Mesenchymal stem cell (in vitro differentiated cells and primary cell): ENCODE data around the gene UFM1.

ENCODE experiments used
- DNase-seq: peaks from one replicate; pipeline ENCODE4 v3.0.0-alpha.2; 2013
- H2AFZ ChIP-seq: one replicate; pipeline ENCODE4 v1.6.1; 2013; ENCODE audit warnings: low read depth, mild to moderate bottlenecking, control low read depth, inconsistent platforms, low read length, moderate library complexity
- H2AK5ac ChIP-seq: 2 replicates; pipeline ENCODE4 v1.6.1; 2013; ENCODE audit warnings: low read length, moderate library complexity, mild to moderate bottlenecking, inconsistent platforms; ENCODE audit not compliant: severe bottlenecking
- H2BK120ac ChIP-seq: one replicate; pipeline ENCODE4 v1.6.1; 2013; ENCODE audit warnings: low read depth, mild to moderate bottlenecking, inconsistent platforms, low read length, moderate library complexity
- H2BK12ac ChIP-seq, 2 experiments: one replicate each; pipeline ENCODE4 v1.6.1; 2013; ENCODE audit warnings: inconsistent platforms in 2 of 2, low read length in 2 of 2, mild to moderate bottlenecking in 2 of 2, moderate library complexity in 2 of 2, control low read depth in 1 of 2
- H2BK15ac ChIP-seq: one replicate; pipeline ENCODE4 v1.6.1; 2013; ENCODE audit warnings: mild to moderate bottlenecking, low read depth, inconsistent platforms; ENCODE audit not compliant: poor library complexity, severe bottlenecking
- H2BK5ac ChIP-seq: 2 replicates; pipeline ENCODE4 v1.6.1; 2013; ENCODE audit warnings: low read depth, mild to moderate bottlenecking, low read length, control low read depth, inconsistent platforms; ENCODE audit not compliant: poor library complexity, severe bottlenecking
- H3K14ac ChIP-seq, 2 experiments: one replicate each; pipeline ENCODE4 v1.6.1; 2013; ENCODE audit warnings: inconsistent platforms in 2 of 2, low read length in 2 of 2, control low read depth in 1 of 2, mild to moderate bottlenecking in 1 of 2, moderate library complexity in 1 of 2
- H3K18ac ChIP-seq, 2 experiments: one replicate each; pipeline ENCODE4 v1.6.1; 2013; ENCODE audit warnings: inconsistent platforms in 2 of 2, low read length in 2 of 2, control low read depth in 1 of 2, low read depth in 1 of 2, mild to moderate bottlenecking in 1 of 2
- H3K23ac ChIP-seq, 2 experiments: one replicate each; pipeline ENCODE4 v1.6.1; 2013; ENCODE audit warnings: inconsistent platforms in 2 of 2, low read length in 2 of 2, mild to moderate bottlenecking in 2 of 2, moderate library complexity in 2 of 2, control low read depth in 1 of 2
- H3K27ac ChIP-seq: 2 replicates; pipeline ENCODE4 v1.5.1; 2013; ENCODE audit warnings: mild to moderate bottlenecking, moderate library complexity, low read length, control low read depth, inconsistent platforms; ENCODE audit not compliant: poor library complexity, severe bottlenecking
- H3K27me3 ChIP-seq, 2 experiments: 2 replicates each; pipeline versions ENCODE4 v1.6.1 to v1.7.0; 2013; ENCODE audit warnings: low read length in 2 of 2, mild to moderate bottlenecking in 2 of 2, moderate library complexity in 2 of 2, control low read depth in 1 of 2, inconsistent platforms in 1 of 2; ENCODE audit not compliant: control insufficient read depth in 1 of 2, insufficient read depth in 1 of 2
- H3K36me3 ChIP-seq, 2 experiments: 2 replicates each; pipeline versions ENCODE4 v1.6.1 to v1.7.0; 2013; ENCODE audit warnings: low read length in 2 of 2, control low read depth in 1 of 2, inconsistent platforms in 1 of 2, low read depth in 1 of 2, mild to moderate bottlenecking in 1 of 2; ENCODE audit not compliant: insufficient read depth in 2 of 2, control insufficient read depth in 1 of 2
- H3K4ac ChIP-seq, 2 experiments: one replicate each; pipeline ENCODE4 v1.6.1; 2013; ENCODE audit warnings: inconsistent platforms in 2 of 2, low read length in 2 of 2, mild to moderate bottlenecking in 2 of 2, moderate library complexity in 2 of 2, control low read depth in 1 of 2, low read depth in 1 of 2
- H3K4me1 ChIP-seq: 2 replicates; pipeline ENCODE4 v1.6.1; 2013; ENCODE audit warnings: low read depth, low read length, control low read depth; ENCODE audit not compliant: control insufficient read depth, insufficient read depth
- H3K4me2 ChIP-seq: 2 replicates; pipeline ENCODE4 v1.6.1; 2013; ENCODE audit warnings: low read length, mild to moderate bottlenecking, inconsistent platforms; ENCODE audit not compliant: poor library complexity, severe bottlenecking
- H3K4me3 ChIP-seq, 2 experiments: 2 replicates each; pipeline versions ENCODE4 v1.5.1 to v1.7.0; 2013; ENCODE audit warnings: low read length in 2 of 2, mild to moderate bottlenecking in 2 of 2, control low read depth in 1 of 2, low read depth in 1 of 2; ENCODE audit not compliant: insufficient read depth in 1 of 2
- H3K79me1 ChIP-seq: replicated peaks from 2 replicates; pipeline ENCODE4 v1.6.1; 2013; ENCODE audit warnings: mild to moderate bottlenecking, control low read depth, low read length, inconsistent platforms; ENCODE audit not compliant: poor library complexity, severe bottlenecking
- H3K9ac ChIP-seq: 2 replicates; pipeline ENCODE4 v1.7.0; 2013; ENCODE audit warnings: mild to moderate bottlenecking, low read length, moderate library complexity
- H3K9me3 ChIP-seq: 2 replicates; pipeline ENCODE4 v1.7.0; 2013; ENCODE audit warnings: mild to moderate bottlenecking, low read length; ENCODE audit not compliant: control insufficient read depth
- H4K8ac ChIP-seq: one replicate; pipeline ENCODE4 v1.6.1; 2013; ENCODE audit warnings: inconsistent platforms, mild to moderate bottlenecking, low read length, moderate library complexity
- H4K91ac ChIP-seq: one replicate; pipeline ENCODE4 v1.6.1; 2013; ENCODE audit warnings: mild to moderate bottlenecking, low read length, inconsistent platforms
- whole genome bisulfite sequencing: methylation state at CpG from one replicate; pipeline ENCODE4 v1.1.7; 2013; ENCODE audit warnings: mixed read lengths; 5-methylcytosine and 5-hydroxymethylcytosine counted together

UFM1 gene

DNA sequence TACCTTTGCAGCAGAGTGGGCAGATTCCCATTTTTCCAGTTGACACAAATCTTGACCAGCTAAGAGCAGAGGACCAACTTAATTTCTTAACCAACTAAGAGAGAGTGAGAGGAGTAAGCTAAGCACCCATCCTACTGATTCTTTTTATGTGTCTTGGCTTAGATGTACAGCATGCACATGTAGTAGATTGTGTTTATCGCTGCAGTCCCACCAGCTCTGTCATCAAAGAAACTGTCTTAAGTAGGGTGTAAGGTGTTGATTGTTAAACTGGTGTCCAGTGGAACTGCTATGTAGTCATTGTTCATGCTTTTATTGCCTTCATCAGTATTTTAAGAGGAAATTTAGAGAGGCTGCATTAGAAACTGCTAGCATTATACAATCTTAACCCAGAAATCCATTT is 9.0 kb upstream of the UFM1 start:
- no peak overlapping the region for H3K27ac ChIP-seq
- H3K27me3 ChIP-seq = no peaks in the 10 kb centered on the region
- H2BK120ac ChIP-seq = no peak overlapping the region
- no peak overlapping the region for H2BK15ac ChIP-seq
- no peak overlapping the region for H2AK5ac ChIP-seq
- H3K18ac ChIP-seq = no peak overlapping the region
- H3K4me2 ChIP-seq = no peak overlapping the region
- H3K79me1 ChIP-seq = peaks cover 4% of the 10 kb centered on the region
- WGBS = 100% methylated on average over 1 of the region's 1 CpG
- H3K14ac ChIP-seq = no peak overlapping the region
- H3K9ac ChIP-seq = no peak overlapping the region
- H2BK5ac ChIP-seq = no peak overlapping the region
- H3K9me3 ChIP-seq = no peaks in the 10 kb centered on the region
- H3K4me3 ChIP-seq = no peak overlapping the region
- no peaks in the 10 kb centered on the region for H3K4me1 ChIP-seq
- no peak overlapping the region for H3K23ac ChIP-seq
- H4K8ac ChIP-seq = no peak overlapping the region
- no peak for DNase-seq
- no peaks in the 10 kb centered on the region for H3K36me3 ChIP-seq
- H3K4ac ChIP-seq = no peak overlapping the region
- H2AFZ ChIP-seq = peak overlapping the region; percentile 14
- H2BK12ac ChIP-seq = no peak overlapping the region
- H4K91ac ChIP-seq = no peak overlapping the region

DNA sequence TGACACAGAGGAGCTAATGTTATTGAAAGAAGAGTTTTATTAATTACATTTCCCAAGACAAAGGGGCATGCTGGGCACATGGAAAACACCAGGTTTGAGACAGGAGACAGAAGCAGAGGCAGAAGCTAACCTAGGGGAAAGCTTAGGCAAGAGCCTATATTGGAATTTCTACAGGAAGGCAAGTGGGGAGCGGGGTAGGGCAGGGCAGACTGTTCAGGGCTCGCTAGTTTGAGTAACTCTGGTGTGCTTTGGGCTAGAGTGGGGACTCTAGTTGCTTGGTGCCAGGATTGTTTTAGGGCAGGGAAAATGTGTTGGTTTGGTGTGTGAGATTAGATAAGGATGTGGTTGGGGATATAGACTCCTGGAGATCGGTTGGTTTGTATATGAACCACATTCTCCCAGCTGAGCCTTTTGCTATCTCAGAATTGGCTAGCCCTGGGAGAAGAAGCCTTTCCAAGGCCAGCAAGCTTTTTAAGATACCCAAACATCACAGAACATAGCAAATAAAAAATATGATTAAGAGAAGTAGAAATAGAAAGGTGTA is 8.4 kb upstream of the UFM1 start:
- WGBS = 98% methylated on average over 2 of the region's 3 CpGs
- H4K91ac ChIP-seq = no peak overlapping the region
- H2AK5ac ChIP-seq = no peak overlapping the region
- no peaks in the 10 kb centered on the region for H3K4me1 ChIP-seq
- H4K8ac ChIP-seq = no peak overlapping the region
- no peaks in the 10 kb centered on the region for H3K27me3 ChIP-seq
- no peaks in the 10 kb centered on the region for H3K36me3 ChIP-seq
- no peak for DNase-seq
- no peak overlapping the region for H3K14ac ChIP-seq
- H2BK120ac ChIP-seq = no peak overlapping the region
- no peak overlapping the region for H2BK12ac ChIP-seq
- peaks cover 4% of the 10 kb centered on the region for H3K79me1 ChIP-seq
- no peak overlapping the region for H2BK15ac ChIP-seq
- no peak overlapping the region for H2AFZ ChIP-seq
- no peak overlapping the region for H3K4ac ChIP-seq
- no peak overlapping the region for H3K23ac ChIP-seq
- H3K9ac ChIP-seq = no peak overlapping the region
- no peak overlapping the region for H3K27ac ChIP-seq
- H3K9me3 ChIP-seq = no peaks in the 10 kb centered on the region
- H3K4me3 ChIP-seq = no peak overlapping the region
- H3K4me2 ChIP-seq = peak overlapping the region; percentile 3
- H3K18ac ChIP-seq = no peak overlapping the region
- no peak overlapping the region for H2BK5ac ChIP-seq

DNA sequence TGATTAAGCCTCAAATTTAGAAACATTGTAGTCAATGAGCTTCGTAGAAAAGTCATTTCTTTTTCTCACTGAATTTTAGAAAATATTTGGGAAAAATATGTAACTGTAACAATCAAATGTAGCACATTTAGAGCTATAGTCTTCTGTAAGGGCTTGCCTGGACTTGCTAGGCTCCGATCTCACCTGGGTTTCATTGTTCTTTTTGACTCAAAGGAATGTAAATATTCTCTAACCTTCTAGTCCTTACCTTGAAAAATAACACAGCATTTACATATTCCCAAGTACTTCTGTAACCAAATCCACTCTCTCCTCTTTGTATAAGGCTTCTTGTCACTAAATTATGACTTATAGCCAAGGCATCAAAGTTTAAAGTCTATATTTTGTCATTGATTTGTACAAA is 2.9 kb upstream of the UFM1 start:
- H3K18ac ChIP-seq = no peak overlapping the region
- DNase-seq = no peak
- no peak overlapping the region for H3K27ac ChIP-seq
- no peak overlapping the region for H3K4me2 ChIP-seq
- 100% methylated on average over 1 of the region's 2 CpGs for WGBS
- H3K4me1 ChIP-seq = no peaks in the 10 kb centered on the region
- no peaks in the 10 kb centered on the region for H3K79me1 ChIP-seq
- no peak overlapping the region for H2BK120ac ChIP-seq
- no peak overlapping the region for H2BK12ac ChIP-seq
- no peak overlapping the region for H4K8ac ChIP-seq
- no peak overlapping the region for H3K14ac ChIP-seq
- no peak overlapping the region for H3K4ac ChIP-seq
- H2AK5ac ChIP-seq = no peak overlapping the region
- H2AFZ ChIP-seq = no peak overlapping the region
- H3K23ac ChIP-seq = no peak overlapping the region
- H3K27me3 ChIP-seq = no peaks in the 10 kb centered on the region
- H2BK5ac ChIP-seq = no peak overlapping the region
- no peak overlapping the region for H3K4me3 ChIP-seq
- H4K91ac ChIP-seq = no peak overlapping the region
- H3K9ac ChIP-seq = no peak overlapping the region
- H3K36me3 ChIP-seq = peaks cover 0 to 8% of the 10 kb centered on the region in 2 experiments
- H2BK15ac ChIP-seq = no peak overlapping the region
- no peaks in the 10 kb centered on the region for H3K9me3 ChIP-seq

DNA sequence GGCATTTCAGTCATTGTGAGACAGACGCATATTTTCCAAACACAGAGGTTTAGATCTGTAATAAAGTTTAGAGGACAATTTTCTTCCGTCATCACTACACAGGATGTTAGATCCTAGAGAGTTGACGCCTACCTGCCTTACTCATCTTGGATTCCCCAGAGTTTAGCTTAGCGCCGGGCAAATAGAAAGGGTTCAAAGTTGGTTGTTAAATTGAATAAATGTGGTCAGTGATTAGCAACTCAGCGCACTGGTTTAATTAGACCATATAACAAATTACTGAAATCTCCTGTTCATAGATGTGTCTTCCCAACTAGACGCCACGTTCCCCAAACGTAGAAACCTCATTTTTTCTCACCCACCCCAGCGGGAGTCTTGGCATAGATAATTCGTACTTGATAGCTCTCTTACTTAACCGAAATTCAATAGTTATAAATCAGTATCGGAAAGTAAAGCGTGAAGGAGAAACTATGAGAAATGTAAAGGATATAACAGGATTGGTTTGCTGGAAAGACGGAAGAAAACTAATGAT is 726 bp upstream of the UFM1 start:
- no peaks in the 10 kb centered on the region for H3K9me3 ChIP-seq
- H3K23ac ChIP-seq = no peak overlapping the region
- H3K4me1 ChIP-seq = no peaks in the 10 kb centered on the region
- WGBS = 9% methylated on average over 7 of the region's 15 CpGs
- no peak overlapping the region for H2BK12ac ChIP-seq
- no peak overlapping the region for H4K8ac ChIP-seq
- peak overlapping the region; percentile 76 for H3K4me2 ChIP-seq
- no peaks in the 10 kb centered on the region for H3K27me3 ChIP-seq
- H3K4me3 ChIP-seq = peak overlapping the region in 1 of 2 experiments; percentile 99
- H3K9ac ChIP-seq = peak overlapping the region; percentile 99
- peaks cover 0 to 22% of the 10 kb centered on the region in 2 experiments for H3K36me3 ChIP-seq
- H2BK120ac ChIP-seq = no peak overlapping the region
- H2BK15ac ChIP-seq = no peak overlapping the region
- no peak overlapping the region for H3K4ac ChIP-seq
- H3K14ac ChIP-seq = no peak overlapping the region
- no peak overlapping the region for H3K18ac ChIP-seq
- H2AK5ac ChIP-seq = no peak overlapping the region
- DNase-seq = peak; percentile 60
- peak overlapping the region; percentile 33 for H3K27ac ChIP-seq
- no peak overlapping the region for H2AFZ ChIP-seq
- H2BK5ac ChIP-seq = no peak overlapping the region
- no peaks in the 10 kb centered on the region for H3K79me1 ChIP-seq
- no peak overlapping the region for H4K91ac ChIP-seq
